ENCODE results near the gene NEO1.

- TF ChIP-seq EZH2phosphoT487 (IDR thresholded peaks at IDR 0.05; ENCODE audit: low read length) (no peak), CTCF (IDR thresholded peaks at IDR 0.05; ENCODE audit: low read length) (no peak), EZH2 (optimal IDR thresholded peaks at IDR 0.05; ENCODE audit: low read depth, low read length) (no peak)
Measured at GRCh38 chr15:73323374-73323955, 271.2 kb downstream of the NEO1 start.
